ENCODE measurements around the gene MAPKBP1.

DNA sequence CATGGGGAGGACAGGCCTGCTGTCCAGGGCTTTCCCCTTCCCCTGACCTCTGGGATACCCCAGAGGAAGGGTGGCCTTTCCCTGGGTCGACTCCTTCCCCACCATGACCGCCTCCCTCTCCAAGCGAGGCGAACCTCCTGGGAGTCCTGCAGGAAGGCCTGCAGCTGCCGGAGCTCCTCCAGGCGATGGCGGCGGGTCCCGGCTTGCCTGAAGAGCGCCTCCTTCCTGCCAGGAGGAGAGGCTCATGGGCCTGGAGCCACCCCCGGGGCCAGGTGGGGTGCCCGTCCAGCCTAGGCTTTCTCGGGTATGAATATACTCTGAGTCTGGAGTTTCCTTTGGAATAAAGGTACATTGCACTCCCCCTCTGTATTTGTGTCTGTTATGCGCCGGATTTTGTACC is 84.5 kb downstream of the MAPKBP1 start:
- TF ChIP-seq CTCF (IDR thresholded peaks at IDR 0.05) (no peak), POLR2A (IDR thresholded peaks at IDR 0.05) (no peak)

Data from heart left ventricle (tissue), 13 donors.